Astrocyte of the spinal cord (primary cell): Measurements from ENCODE around the gene SCFD2.
"Not testable (repeated sequence)": the region's sequence is repeated elsewhere in the genome, so short reads cannot be mapped to it uniquely, and the experiment has no call there.

ENCODE experiments used
- DNase-seq: peaks from one replicate; pipeline ENCODE4 v3.0.0; 2011; ENCODE audit warnings: low read depth, low spot score
- H3K4me3 ChIP-seq: 2 replicates; pipeline ENCODE4 v1.5.1; 2011; ENCODE audit warnings: low read depth, mild to moderate bottlenecking, low read length, moderate library complexity
- CTCF ChIP-seq: IDR thresholded peaks from 2 replicates; pipeline ENCODE4 v1.5.1; 2012; ENCODE audit warnings: low read depth, mild to moderate bottlenecking, low read length, inconsistent platforms
- in situ Hi-C: cut with HindIII; loops from 2 replicates; pipeline ENCODE4 v1.10.0; 2017; ENCODE audit warnings: low sequenced_read_pairs

Gene SCFD2

GRCh38 chr4:53348046-53348445, 17.8 kb downstream of the SCFD2 start:
- DNase-seq, result no peak
- TF ChIP-seq CTCF, result no peak
- no peak overlapping the region for H3K4me3 ChIP-seq
- in situ Hi-C loops, result no loop called here

- peak; percentile 32 for DNase-seq
- H3K4me3 ChIP-seq, result no peak overlapping the region
- in situ Hi-C loops, result no loop called here
- TF ChIP-seq CTCF, result no peak
Observed at GRCh38 chr4:53346920-53347852, 18.7 kb downstream of the SCFD2 start.

DNA sequence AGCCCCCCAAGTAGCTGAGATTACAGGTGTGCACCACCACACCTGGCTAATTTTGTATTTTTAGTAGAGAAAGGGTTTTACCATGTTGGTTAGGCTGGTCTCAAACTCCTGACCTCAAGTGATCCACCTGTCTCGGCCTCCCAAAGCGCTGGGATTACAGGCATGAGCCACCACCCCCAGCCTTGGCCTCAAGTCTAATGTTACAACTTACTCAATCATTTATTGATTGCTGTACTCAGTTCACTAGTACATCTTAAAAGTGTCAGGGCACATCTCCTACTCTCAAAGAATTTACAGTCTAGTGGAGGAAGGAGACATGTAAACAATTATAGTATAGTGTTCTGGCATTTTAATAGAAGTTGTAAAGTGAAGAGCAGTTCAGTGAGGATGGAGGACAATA, 19.5 kb downstream of the SCFD2 start:
- in situ Hi-C loops, DNase-seq: not testable (repeated sequence)

GRCh38 chr4:53340145-53340544, 25.7 kb downstream of the SCFD2 start:
- DNase-seq, H3K4me3 ChIP-seq, in situ Hi-C loops: not testable (repeated sequence)

More for the DNA sequence above, 19.5 kb downstream of the SCFD2 start:
- not testable (repeated sequence) for H3K4me3 ChIP-seq

GRCh38 chr4:53334916-53335315, 30.9 kb downstream of the SCFD2 start:
- in situ Hi-C loops, H3K4me3 ChIP-seq, DNase-seq: not testable (repeated sequence)

DNA sequence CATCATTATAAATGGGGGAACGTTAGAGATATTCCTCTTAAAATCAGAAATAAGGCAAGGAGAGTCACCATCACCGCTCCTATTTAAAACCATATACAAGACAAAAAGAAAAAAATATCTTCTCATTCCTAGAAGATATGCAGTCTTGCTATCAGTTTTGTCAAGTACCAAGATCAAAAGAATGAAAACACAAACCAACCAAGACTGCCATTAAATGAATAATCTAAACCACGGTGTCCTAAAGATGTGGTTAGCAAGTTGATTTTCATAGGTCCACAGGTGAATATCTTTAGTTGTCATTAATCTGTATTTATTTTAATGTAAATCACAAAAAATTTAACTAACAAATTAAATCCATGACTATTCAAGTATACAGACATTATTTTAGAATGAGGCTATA, 39.3 kb downstream of the SCFD2 start:
- no peak overlapping the region for H3K4me3 ChIP-seq
- TF ChIP-seq CTCF, result no peak
- no peak for DNase-seq
- in situ Hi-C loops, result no loop called here

- no peak for DNase-seq
- in situ Hi-C loops, result no loop called here
- no peak overlapping the region for H3K4me3 ChIP-seq
- no peak for TF ChIP-seq CTCF
Observed at GRCh38 chr4:53322696-53323095, 43.2 kb downstream of the SCFD2 start.

DNA sequence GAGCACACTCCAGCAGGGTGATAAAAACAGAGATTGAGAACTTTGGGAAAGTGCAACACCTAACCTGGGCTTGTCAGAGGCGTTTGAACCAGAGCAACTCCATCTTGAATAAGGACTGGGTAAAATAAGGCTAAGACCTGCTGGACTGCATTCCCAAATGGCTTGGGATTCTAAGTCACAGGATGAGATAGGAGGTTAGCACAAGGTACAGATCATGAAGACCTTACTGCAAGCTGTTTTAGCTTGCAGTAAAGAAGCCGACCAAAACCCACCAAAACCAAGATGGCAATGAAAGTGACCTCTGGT, 43.9 kb downstream of the SCFD2 start:
- no peak for DNase-seq
- in situ Hi-C loops, result no loop called here
- TF ChIP-seq CTCF, result no peak
- no peak overlapping the region for H3K4me3 ChIP-seq
